Heart left ventricle (tissue), 13 donors: ENCODE results near the gene EHD4.

Source experiments
- POLR2A ChIP-seq, 2 donors: fragments of 450-650 bp; IDR thresholded peaks; one replicate each; pipeline ENCODE4 v1.6.1; 2017; ENCODE audit warnings: antibody characterized with exemption in 2 of 2, mild to moderate bottlenecking in 2 of 2, moderate library complexity in 2 of 2
- TF ChIP-seq, protein P1 (sequence below), 12 donors: fragments of 200-600 bp; sonication (generic) in 4 of 12; IDR thresholded peaks; one replicate each; pipeline versions ENCODE4 v1.5.0 to v1.8.0; 2018 to 2022; ENCODE audit warnings: antibody characterized with exemption in 12 of 12, mild to moderate bottlenecking in 5 of 12
- donor health status: ischemic (EF 13 %, LVEDD 7.1; RV severe dilation, severe dysfunction).
- donor health status: DM: no; HTN: yes; CAD: no.
- donor health status: DM: no; HTN: no; CAD: no.
- donor health status: ischemic (EF 25% LVEDD 6.9; RV normal size, moderate dysfunction).
- donor health status: ischemic (EF 25% LVEDD 5.7; RV mildly dilated, moderate dysfunction).
- donor health status: ischemic (EF 35%, LVEDD 5.7; RV mildly dilated, moderate dysfunction).
- donor health status: nonischemic (EF 11% LVEDD 7.7; RV severe dilation, severe dysfunction).
- donor health status: DM: yes; HTN: yes; CAD: no.
- donor health status: PGD.
- donor health status: ischemic (EF 29% LVEDD 5.4; RV normal size, mild dysfunction).
- donor health status: nonischemic (EF 23%, LVEDD 6.1; RV moderate dilation, normal function).

DNA sequence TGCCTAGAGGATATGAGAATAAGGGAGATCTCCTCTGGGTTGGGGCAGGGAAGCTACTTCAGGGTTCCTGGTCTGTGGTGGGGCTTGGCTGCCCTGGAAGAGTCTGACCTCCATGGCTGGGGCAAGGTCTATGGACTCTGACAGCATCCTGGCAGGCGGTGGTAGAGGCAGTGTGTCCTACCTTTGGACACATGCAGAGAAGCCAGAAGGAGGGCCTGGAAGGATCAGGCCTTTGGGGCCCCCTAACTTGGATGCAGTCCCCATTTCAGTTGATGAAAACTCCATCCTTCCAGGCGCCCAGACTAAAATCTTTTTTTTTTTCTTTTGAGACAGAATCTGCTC lies 88.9 kb downstream of the EHD4 start:
- TF ChIP-seq, protein P1, sequence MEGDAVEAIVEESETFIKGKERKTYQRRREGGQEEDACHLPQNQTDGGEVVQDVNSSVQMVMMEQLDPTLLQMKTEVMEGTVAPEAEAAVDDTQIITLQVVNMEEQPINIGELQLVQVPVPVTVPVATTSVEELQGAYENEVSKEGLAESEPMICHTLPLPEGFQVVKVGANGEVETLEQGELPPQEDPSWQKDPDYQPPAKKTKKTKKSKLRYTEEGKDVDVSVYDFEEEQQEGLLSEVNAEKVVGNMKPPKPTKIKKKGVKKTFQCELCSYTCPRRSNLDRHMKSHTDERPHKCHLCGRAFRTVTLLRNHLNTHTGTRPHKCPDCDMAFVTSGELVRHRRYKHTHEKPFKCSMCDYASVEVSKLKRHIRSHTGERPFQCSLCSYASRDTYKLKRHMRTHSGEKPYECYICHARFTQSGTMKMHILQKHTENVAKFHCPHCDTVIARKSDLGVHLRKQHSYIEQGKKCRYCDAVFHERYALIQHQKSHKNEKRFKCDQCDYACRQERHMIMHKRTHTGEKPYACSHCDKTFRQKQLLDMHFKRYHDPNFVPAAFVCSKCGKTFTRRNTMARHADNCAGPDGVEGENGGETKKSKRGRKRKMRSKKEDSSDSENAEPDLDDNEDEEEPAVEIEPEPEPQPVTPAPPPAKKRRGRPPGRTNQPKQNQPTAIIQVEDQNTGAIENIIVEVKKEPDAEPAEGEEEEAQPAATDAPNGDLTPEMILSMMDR (IDR thresholded peaks at IDR 0.05) = no peak
- TF ChIP-seq POLR2A (IDR thresholded peaks at IDR 0.05) = no peak
